Caki2 (cell line): ENCODE data around the gene NAT10. TPM values are rescaled to one million over a fixed set of nuclear protein-coding genes. Genes with fewer than 3 reads are reported as not detected.
A peak's percentile ranks its signal among the peaks of the same experiment; 100 is the strongest.
"Not testable (repeated sequence)": the region's sequence is repeated elsewhere in the genome, so short reads cannot be mapped to it uniquely, and the experiment has no call there.

Experiments used
- DNase-seq: peaks from one replicate; pipeline ENCODE4 v3.0.0-alpha.2; 2015; ENCODE audit warnings: low read depth
- in situ Hi-C: cut with HindIII; loops from 2 replicates; pipeline ENCODE4 v1.10.0; 2016; ENCODE audit warnings: low sequenced_read_pairs, low pct_unique_long_range_greater_than_20kb, mixed read lengths
- total RNA-seq: library from RNA; depleted of rRNA; stranded (reverse); fragments of >200 nt; shearing (Covaris generic); gene quantifications from 2 replicates; pipeline ENCODE4 v1.2.3, GENCODE V29; 2014; ENCODE audit warnings: low replicate concordance

Gene NAT10
- total RNA-seq, 1 experiment from 2014 or later, result 35.6 TPM

DNA sequence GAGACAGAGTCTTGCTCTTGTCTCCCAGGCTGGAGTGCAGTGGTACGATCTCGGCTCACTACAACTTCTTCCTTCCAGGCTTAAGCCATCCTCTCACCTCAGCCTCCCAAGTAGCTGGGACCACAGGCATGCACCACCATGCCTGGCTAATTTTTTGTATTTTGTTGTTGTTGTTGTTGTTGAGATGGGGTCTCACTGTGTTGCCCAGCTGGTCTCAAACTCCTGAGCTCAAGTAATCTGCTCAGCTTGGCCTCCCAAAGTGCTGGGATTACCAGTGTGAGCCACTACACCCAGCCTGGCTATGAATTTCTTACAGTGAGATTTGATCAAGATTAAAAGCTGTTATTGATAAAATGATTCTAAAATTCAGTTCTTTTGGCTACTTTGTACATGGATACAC lies 10.5 kb upstream of the NAT10 start:
- DNase-seq, in situ Hi-C loops: not testable (repeated sequence)

- DNase-seq, result no peak
- in situ Hi-C loops, result no loop called here
Measured at GRCh38 chr11:34098813-34099212, 6.6 kb upstream of the NAT10 start.

DNA sequence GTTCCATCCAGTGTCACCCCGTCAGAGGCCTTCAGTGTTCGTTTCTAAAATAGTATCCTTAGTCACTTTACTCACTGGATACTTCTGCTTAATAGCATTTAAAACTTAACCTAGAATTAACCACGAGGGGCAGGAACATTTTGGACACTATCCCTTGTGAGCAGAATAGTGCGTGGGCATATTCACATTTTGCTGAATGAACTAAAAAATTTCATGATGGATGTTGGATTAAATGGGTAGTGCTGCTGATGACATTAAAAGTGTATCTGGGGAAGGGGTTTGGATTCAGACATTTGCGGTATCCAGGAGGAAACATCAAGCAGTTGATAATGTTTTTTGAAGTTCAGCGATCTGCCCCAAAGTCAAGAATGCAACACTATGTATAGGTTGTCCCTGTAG lies 750 bp upstream of the NAT10 start:
- no peak for DNase-seq
- in situ Hi-C loops, result no loop called here

- in situ Hi-C loops, result no loop called here
Measured at GRCh38 chr11:34105957-34106504, 602 bp downstream of the NAT10 start.

DNA sequence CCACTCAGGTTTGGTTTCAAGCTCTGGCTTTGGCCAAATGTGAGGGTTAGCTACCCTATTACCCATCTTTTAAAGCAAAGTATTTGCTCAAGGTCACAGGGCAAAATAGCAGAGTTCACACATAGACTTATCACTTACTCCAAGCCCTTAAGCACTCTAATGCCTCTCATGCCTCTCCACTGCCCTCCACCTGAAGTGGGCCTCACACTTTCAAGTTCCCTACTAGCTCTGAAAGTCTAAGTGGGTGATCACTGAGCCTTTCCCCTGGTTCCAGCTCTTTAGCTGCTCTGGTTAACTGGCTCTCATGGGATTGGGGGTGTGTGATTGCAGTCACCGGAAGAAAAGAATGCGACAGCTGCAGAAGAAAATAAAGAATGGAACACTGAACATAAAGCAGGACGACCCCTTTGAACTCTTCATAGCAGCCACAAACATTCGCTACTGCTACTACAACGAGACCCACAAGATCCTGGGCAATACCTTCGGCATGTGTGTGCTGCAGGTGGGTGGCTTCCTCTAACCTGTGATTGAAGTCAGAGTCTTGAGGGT lies 6.4 kb downstream of the NAT10 start:
- in situ Hi-C loops, result no loop called here
- DNase-seq, result no peak

More at GRCh38 chr11:34105957-34106504, 602 bp downstream of the NAT10 start:
- peak; percentile 2 for DNase-seq

DNA sequence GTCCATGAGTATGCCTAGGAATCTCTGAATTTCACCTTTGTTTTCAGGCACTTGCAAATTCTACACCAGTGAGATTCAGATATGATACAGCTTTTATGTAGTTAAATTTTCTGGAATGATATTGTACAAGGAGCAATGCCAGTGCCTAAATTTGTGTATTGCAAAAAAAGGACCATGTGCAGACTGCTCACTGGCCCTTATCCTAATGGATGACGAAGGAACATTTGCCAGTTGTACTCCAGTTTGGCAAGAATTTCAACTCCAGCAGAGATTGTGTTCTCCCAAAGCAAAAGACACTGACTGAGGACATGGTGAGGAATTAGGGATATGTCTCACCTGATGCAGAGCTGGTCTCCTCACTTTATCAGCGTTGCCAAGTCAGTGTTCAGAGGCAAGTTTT lies 8.6 kb downstream of the NAT10 start:
- no peak for DNase-seq

DNA sequence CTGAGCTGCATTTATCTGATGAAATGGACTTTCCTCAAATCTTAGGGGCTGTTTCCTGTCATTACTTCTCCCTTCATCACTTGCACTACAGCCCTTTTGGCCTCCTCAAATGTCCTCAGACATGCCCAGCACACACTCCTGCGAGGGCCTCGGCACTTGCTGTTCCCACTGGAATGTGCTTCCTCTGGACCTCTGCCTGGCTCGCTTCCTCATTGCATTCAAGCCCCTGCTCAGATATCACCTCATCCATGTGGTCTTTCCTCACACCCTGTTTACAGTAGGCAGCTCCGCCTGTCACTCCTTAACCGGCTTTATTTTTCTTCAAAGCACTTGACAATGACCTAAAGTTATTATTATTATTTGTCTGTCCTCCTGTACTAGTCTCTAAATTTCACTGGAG lies 9.0 kb downstream of the NAT10 start:
- no peak for DNase-seq
- in situ Hi-C loops, result no loop called here

More for the DNA sequence above, 8.6 kb downstream of the NAT10 start:
- in situ Hi-C loops, result no loop called here

- in situ Hi-C loops, result no loop called here
- no peak for DNase-seq
Measured at GRCh38 chr11:34120651-34121050, 15.2 kb downstream of the NAT10 start.

DNA sequence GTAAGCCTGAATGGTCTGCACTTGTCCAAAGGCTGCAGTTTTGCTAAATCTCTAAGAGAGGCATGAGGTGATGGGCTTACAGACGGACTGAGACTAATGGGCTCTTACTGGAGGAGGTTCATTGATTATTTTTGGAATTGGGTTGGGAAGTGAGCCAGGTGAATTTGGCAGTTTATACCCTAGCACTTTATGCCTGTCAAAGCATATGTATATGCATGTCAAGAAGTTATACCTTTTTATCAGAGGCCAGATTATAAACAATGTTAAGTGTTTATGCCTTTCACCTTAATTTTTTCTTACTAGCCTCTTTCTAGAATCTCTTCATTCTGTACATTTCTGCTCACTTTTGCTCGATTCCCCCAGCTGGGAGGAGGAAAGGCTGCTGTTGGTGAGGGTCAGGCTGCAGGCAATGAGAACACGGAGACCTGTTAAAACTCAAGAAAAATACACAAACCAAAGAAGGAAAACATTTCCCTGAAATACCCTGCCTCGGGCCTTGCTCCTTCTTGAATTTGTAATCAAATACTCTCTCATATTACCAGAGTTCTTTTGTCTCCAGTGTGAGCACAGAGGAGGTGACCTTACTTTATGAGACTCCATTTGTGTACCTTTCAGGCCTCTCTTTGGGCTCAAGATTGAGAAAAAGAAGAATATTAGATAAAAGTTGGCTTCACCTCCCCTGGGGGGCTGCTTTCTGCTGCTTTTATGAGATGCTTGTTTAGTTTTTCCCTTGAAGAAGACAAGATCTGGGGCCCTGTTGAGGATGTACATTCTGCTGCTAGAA lies 19.6 kb downstream of the NAT10 start:
- in situ Hi-C loops, result no loop called here
- no peak for DNase-seq

GRCh38 chr11:34126959-34127848 lies 21.8 kb downstream of the NAT10 start:
- no peak for DNase-seq
- in situ Hi-C loops, result no loop called here

- in situ Hi-C loops, result no loop called here
- no peak for DNase-seq
Measured at GRCh38 chr11:34128824-34129223, 23.4 kb downstream of the NAT10 start.

- DNase-seq, result no peak
Measured at GRCh38 chr11:34132261-34132965, 27.0 kb downstream of the NAT10 start.

GRCh38 chr11:34134765-34135164 lies 29.3 kb downstream of the NAT10 start:
- no peak for DNase-seq
- in situ Hi-C loops, result no loop called here

More at GRCh38 chr11:34132261-34132965, 27.0 kb downstream of the NAT10 start:
- in situ Hi-C loops, result no loop called here

- in situ Hi-C loops, result no loop called here
- DNase-seq, result no peak
Measured at GRCh38 chr11:34135439-34135838, 30.0 kb downstream of the NAT10 start.

GRCh38 chr11:34136420-34136819 lies 31.0 kb downstream of the NAT10 start:
- no peak for DNase-seq
- in situ Hi-C loops, result no loop called here

GRCh38 chr11:34139346-34139745 lies 33.9 kb downstream of the NAT10 start:
- in situ Hi-C loops, result no loop called here
- no peak for DNase-seq

DNA sequence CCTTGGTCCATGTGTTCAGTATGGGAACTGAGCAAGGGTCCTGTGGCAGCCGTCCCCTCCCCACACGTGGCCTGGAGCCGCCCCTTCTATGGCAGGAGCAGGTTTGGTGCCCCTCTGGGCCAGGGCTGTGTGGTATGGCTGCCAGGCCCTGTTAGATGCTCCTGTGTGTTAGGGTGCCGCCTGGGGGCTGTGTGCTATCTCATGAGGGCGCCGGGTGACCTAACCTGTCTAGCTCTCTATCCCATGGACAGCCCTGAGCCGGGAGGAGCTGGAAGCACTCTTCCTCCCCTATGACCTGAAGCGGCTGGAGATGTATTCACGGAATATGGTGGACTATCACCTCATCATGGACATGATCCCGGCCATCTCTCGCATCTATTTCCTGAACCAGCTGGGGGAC lies 34.7 kb downstream of the NAT10 start:
- no peak for DNase-seq
- in situ Hi-C loops, result no loop called here

DNA sequence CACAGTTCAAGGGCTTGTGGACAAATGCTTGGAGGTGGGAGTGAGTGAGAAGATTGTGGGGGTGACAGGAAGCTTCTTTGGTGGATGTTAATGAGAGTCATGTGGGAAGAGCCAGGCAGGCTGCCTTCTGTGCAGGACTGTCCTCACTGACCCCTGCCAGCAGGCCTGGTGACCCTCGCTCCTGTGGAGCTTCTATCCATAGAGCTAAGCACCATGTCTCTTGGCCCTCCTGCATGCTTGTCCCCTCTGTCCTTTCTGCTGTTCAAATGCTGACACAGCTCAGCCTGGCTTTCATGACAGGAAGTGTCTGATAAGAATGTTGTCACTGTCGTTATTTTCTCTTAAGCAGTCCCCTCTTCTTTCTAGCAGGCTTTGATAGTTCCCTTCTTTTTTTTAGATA lies 37.6 kb downstream of the NAT10 start:
- in situ Hi-C loops, result no loop called here
- no peak for DNase-seq
